Trophoblast cell (in vitro differentiated cells and primary cell): ENCODE results near the gene ABCA7.
"Not testable (repeated sequence)": the region's sequence is repeated elsewhere in the genome, so short reads cannot be mapped to it uniquely, and the experiment has no call there.

Experiments used
- DNase-seq, 2 donors: peaks; one replicate each; pipeline ENCODE4 v3.0.0-alpha.2; 2016
- H2AFZ ChIP-seq: 2 replicates; pipeline ENCODE4 v1.6.1; 2013; ENCODE audit warnings: low read length, moderate library complexity, mild to moderate bottlenecking; ENCODE audit not compliant: insufficient read depth, poor library complexity
- H2AK5ac ChIP-seq: 2 replicates; pipeline ENCODE4 v1.6.1; 2013; ENCODE audit warnings: mild to moderate bottlenecking, low read length
- H2BK120ac ChIP-seq: 2 replicates; pipeline ENCODE4 v1.6.1; 2013; ENCODE audit warnings: low read length, mild to moderate bottlenecking, moderate library complexity; ENCODE audit not compliant: insufficient read depth, poor library complexity
- H2BK12ac ChIP-seq: 2 replicates; pipeline ENCODE4 v1.6.1; 2013; ENCODE audit warnings: mild to moderate bottlenecking, low read length, moderate library complexity
- H2BK5ac ChIP-seq: 2 replicates; pipeline ENCODE4 v1.6.1; 2013; ENCODE audit warnings: low read length, low read depth, moderate library complexity, mild to moderate bottlenecking; ENCODE audit not compliant: poor library complexity
- H3K14ac ChIP-seq: 2 replicates; pipeline ENCODE4 v1.6.1; 2013; ENCODE audit warnings: mild to moderate bottlenecking, low read length
- H3K18ac ChIP-seq: 2 replicates; pipeline ENCODE4 v1.6.1; 2013; ENCODE audit warnings: mild to moderate bottlenecking, low read length
- H3K23ac ChIP-seq: 2 replicates; pipeline ENCODE4 v1.6.1; 2013; ENCODE audit warnings: low read length
- H3K27ac ChIP-seq: 2 replicates; pipeline ENCODE4 v1.5.1; 2013; ENCODE audit warnings: low read depth, mild to moderate bottlenecking, inconsistent platforms, low read length, moderate library complexity
- H3K27me3 ChIP-seq: 2 replicates; pipeline ENCODE4 v1.6.1; 2013; ENCODE audit warnings: inconsistent platforms, mild to moderate bottlenecking, low read length, moderate library complexity; ENCODE audit not compliant: insufficient read depth
- H3K36me3 ChIP-seq, 2 experiments: 1 replicate in 1 of 2; 2 replicates in 1 of 2; pipeline ENCODE4 v1.6.1; 2013; ENCODE audit warnings: low read length in 2 of 2, mild to moderate bottlenecking in 2 of 2, moderate library complexity in 1 of 2; ENCODE audit not compliant: insufficient read depth in 2 of 2, control insufficient read depth in 1 of 2
- H3K4ac ChIP-seq: 2 replicates; pipeline ENCODE4 v1.6.1; 2013; ENCODE audit warnings: low read depth, mild to moderate bottlenecking, low read length, moderate library complexity
- H3K4me1 ChIP-seq, 2 experiments: 1 replicate in 1 of 2; 2 replicates in 1 of 2; pipeline ENCODE4 v1.6.1; 2013; ENCODE audit warnings: low read length in 2 of 2, mild to moderate bottlenecking in 2 of 2, moderate library complexity in 1 of 2; ENCODE audit not compliant: insufficient read depth in 2 of 2, control insufficient read depth in 1 of 2
- H3K4me2 ChIP-seq: 2 replicates; pipeline ENCODE4 v1.6.1; 2013; ENCODE audit warnings: inconsistent platforms, mild to moderate bottlenecking, low read length, moderate library complexity
- H3K4me3 ChIP-seq: 2 replicates; pipeline ENCODE4 v1.5.1; 2013; ENCODE audit warnings: mild to moderate bottlenecking, low read depth, low read length, inconsistent platforms
- H3K79me1 ChIP-seq: one replicate; pipeline ENCODE4 v1.6.1; 2013; ENCODE audit warnings: low read length
- H3K79me2 ChIP-seq: 2 replicates; pipeline ENCODE4 v1.6.1; 2013; ENCODE audit warnings: low read length, mild to moderate bottlenecking; ENCODE audit not compliant: control insufficient read depth, insufficient read depth, poor library complexity
- H3K9ac ChIP-seq: 2 replicates; pipeline ENCODE4 v1.6.1; 2013; ENCODE audit warnings: mild to moderate bottlenecking, low read length
- H3K9me3 ChIP-seq: 2 replicates; pipeline ENCODE4 v1.6.1; 2013; ENCODE audit warnings: low read depth, mild to moderate bottlenecking, control low read depth, inconsistent platforms, low read length; ENCODE audit not compliant: insufficient read depth
- H4K12ac ChIP-seq: 2 replicates; pipeline ENCODE4 v1.6.1; 2013; ENCODE audit warnings: low read depth, mild to moderate bottlenecking, low read length, moderate library complexity
- H4K8ac ChIP-seq: 2 replicates; pipeline ENCODE4 v1.6.1; 2013; ENCODE audit warnings: low read depth, mild to moderate bottlenecking, low read length, moderate library complexity
- H4K91ac ChIP-seq: one replicate; pipeline ENCODE4 v1.6.1; 2013; ENCODE audit warnings: low read depth, mild to moderate bottlenecking, low read length, moderate library complexity
- WGBS: extraction: QIAGEN DNeasy Blood & Tissue Kit; methylation state at CpG from one replicate; pipeline ENCODE4 v1.1.7; 2013; ENCODE audit warnings: missing lambda C conversion rate; ENCODE audit not compliant: insufficient read length, insufficient coverage; ENCODE audit errors: extremely low coverage; 5-methylcytosine and 5-hydroxymethylcytosine counted together

ABCA7 gene

GRCh38 chr19:1020868-1021425 lies 19.0 kb upstream of the ABCA7 start, which contains the start of gene TMEM259:
TSS of gene TMEM259 (minus strand) at chr19:1021123. CDS start at chr19:1020996, 127 bp downstream.
- Histone ChIP-seq H3K9ac (peak within 1 kb of the TSS; percentile 94), H4K91ac (peak within 1 kb of the TSS; percentile 91), H3K4me1 (peaks cover 24 to 39% of the 10 kb centered on the region in 2 experiments), H4K12ac (peak within 1 kb of the TSS; percentile 23), H3K23ac (no peak within 1 kb of the TSS), H3K27me3 (no peaks in the 10 kb centered on the region), H3K79me1 (peaks cover 10% of the 10 kb centered on the region), H3K36me3 (peaks cover 0 to 17% of the 10 kb centered on the region in 2 experiments), H3K14ac (peak within 1 kb of the TSS; percentile 45), H3K9me3 (no peaks in the 10 kb centered on the region), H4K8ac (peak within 1 kb of the TSS; percentile 91), H2BK5ac (peak within 1 kb of the TSS; percentile 75), H3K79me2 (peaks cover 43% of the 10 kb centered on the region), H3K27ac (no peak within 1 kb of the TSS), H3K4ac (peak within 1 kb of the TSS; percentile 94), H2BK12ac (no peak within 1 kb of the TSS), H2BK120ac (peak within 1 kb of the TSS; percentile 70), H3K4me2 (peak within 1 kb of the TSS; percentile 74), H3K18ac (peak within 1 kb of the TSS; percentile 79), H2AFZ (no peak within 1 kb of the TSS), H3K4me3 (peak within 1 kb of the TSS; percentile 85), H2AK5ac (peak within 1 kb of the TSS; percentile 13)
- WGBS = no CpG with 5 or more reads among the region's 68 CpGs
- peak; percentile 94 to 98 for DNase-seq

GRCh38 chr19:1023883-1024188 lies 16.1 kb upstream of the ABCA7 start:
- H3K9me3 ChIP-seq, H3K27ac ChIP-seq, H3K14ac ChIP-seq, H3K4me3 ChIP-seq, H3K9ac ChIP-seq, H4K8ac ChIP-seq, H3K23ac ChIP-seq, H2BK5ac ChIP-seq, H3K27me3 ChIP-seq, H2AFZ ChIP-seq, DNase-seq, H3K36me3 ChIP-seq, H3K18ac ChIP-seq, H3K4ac ChIP-seq, H4K91ac ChIP-seq, H2AK5ac ChIP-seq, H2BK12ac ChIP-seq, H2BK120ac ChIP-seq, H3K4me2 ChIP-seq, H4K12ac ChIP-seq: not testable (repeated sequence)
- Histone ChIP-seq H3K79me2 (peaks cover 45% of the 10 kb centered on the region), H3K79me1 (peaks cover 30% of the 10 kb centered on the region), H3K4me1 (peaks cover 3 to 21% of the 10 kb centered on the region in 2 experiments)
- WGBS = no CpG with 5 or more reads among the region's 5 CpGs

GRCh38 chr19:1025080-1025479 lies 14.8 kb upstream of the ABCA7 start:
- not testable (repeated sequence) for H3K23ac ChIP-seq, H4K8ac ChIP-seq, H3K36me3 ChIP-seq, H2BK120ac ChIP-seq, H3K4me3 ChIP-seq, H3K4me2 ChIP-seq, H3K27ac ChIP-seq, H2BK12ac ChIP-seq, H3K9ac ChIP-seq, H2AK5ac ChIP-seq, DNase-seq, H3K9me3 ChIP-seq, H3K27me3 ChIP-seq, H2BK5ac ChIP-seq, H4K12ac ChIP-seq, H4K91ac ChIP-seq, H2AFZ ChIP-seq, H3K4ac ChIP-seq, H3K18ac ChIP-seq, H3K14ac ChIP-seq
- no CpG with 5 or more reads among the region's 6 CpGs for WGBS
- Histone ChIP-seq H3K79me2 (peaks cover 42% of the 10 kb centered on the region), H3K79me1 (peaks cover 32% of the 10 kb centered on the region), H3K4me1 (peaks cover 0 to 12% of the 10 kb centered on the region in 2 experiments)

- Histone ChIP-seq H3K36me3 (peaks cover 12% of the 10 kb centered on the region in 2 experiments), H4K8ac (peak within 1 kb of the TSS; percentile 98), H2AK5ac (peak within 1 kb of the TSS; percentile 97), H3K79me2 (peaks cover 34% of the 10 kb centered on the region), H3K27me3 (no peaks in the 10 kb centered on the region), H3K9me3 (peaks cover 4% of the 10 kb centered on the region), H3K14ac (peak within 1 kb of the TSS; percentile 97), H3K23ac (no peak within 1 kb of the TSS), H4K12ac (peak within 1 kb of the TSS; percentile 96), H3K4me1 (peaks cover 0 to 11% of the 10 kb centered on the region in 2 experiments), H3K4ac (peak within 1 kb of the TSS; percentile 100), H2BK120ac (peak within 1 kb of the TSS; percentile 98), H3K18ac (peak within 1 kb of the TSS; percentile 97), H4K91ac (peak within 1 kb of the TSS; percentile 98), H3K4me3 (peak within 1 kb of the TSS; percentile 97), H2BK5ac (peak within 1 kb of the TSS; percentile 100), H3K9ac (peak within 1 kb of the TSS; percentile 99), H2BK12ac (peak within 1 kb of the TSS; percentile 82), H3K79me1 (peaks cover 27% of the 10 kb centered on the region), H3K4me2 (peak within 1 kb of the TSS; percentile 90), H2AFZ (peak within 1 kb of the TSS; percentile 89), H3K27ac (peak within 1 kb of the TSS; percentile 97)
- DNase-seq = peak; percentile 72 to 84
- WGBS = no CpG with 5 or more reads among the region's 63 CpGs
These were observed 13.7 kb upstream of the ABCA7 start, which contains the start of gene CNN2 for GRCh38 chr19:1025960-1026782. TSS of gene CNN2 (plus strand) at chr19:1026608. CDS start at chr19:1026662, 54 bp downstream.
